Subcutaneous abdominal adipose tissue (tissue), 5 donors: ENCODE results near the gene EML6.

Experiments
- H3K27ac ChIP-seq: one replicate; pipeline ENCODE4 v1.7.0; 2013; ENCODE audit warnings: low read depth, mild to moderate bottlenecking, inconsistent platforms, low read length, moderate library complexity
- H3K27me3 ChIP-seq, 5 donors: one replicate each; pipeline ENCODE4 v1.7.0; 2013; ENCODE audit warnings: low read length in 5 of 5, inconsistent platforms in 1 of 5; ENCODE audit not compliant: control insufficient read depth in 5 of 5, insufficient read depth in 4 of 5
- H3K36me3 ChIP-seq, 5 donors: one replicate each; pipeline ENCODE4 v1.7.0; 2013; ENCODE audit warnings: low read length in 5 of 5; ENCODE audit not compliant: control insufficient read depth in 5 of 5, insufficient read depth in 5 of 5
- H3K4me1 ChIP-seq, 5 donors: one replicate each; pipeline ENCODE4 v1.7.0; 2013; ENCODE audit warnings: low read length in 5 of 5, mild to moderate bottlenecking in 3 of 5, moderate library complexity in 1 of 5; ENCODE audit not compliant: control insufficient read depth in 5 of 5, insufficient read depth in 5 of 5
- H3K4me3 ChIP-seq, 5 donors: one replicate each; pipeline ENCODE4 v1.7.0; 2013; ENCODE audit warnings: low read length in 5 of 5, low read depth in 1 of 5
- H3K9ac ChIP-seq, 5 donors: one replicate each; pipeline ENCODE4 v1.7.0; 2013; ENCODE audit warnings: low read length in 5 of 5, mild to moderate bottlenecking in 4 of 5, moderate library complexity in 3 of 5
- H3K9me3 ChIP-seq, 5 donors: one replicate each; pipeline ENCODE4 v1.7.0; 2013; ENCODE audit warnings: low read length in 5 of 5; ENCODE audit not compliant: control insufficient read depth in 5 of 5
- donor health status: healthy.
- donor health status: healthy.
- donor health status: healthy.
- donor health status: healthy.
- donor health status: healthy.

Gene EML6

DNA sequence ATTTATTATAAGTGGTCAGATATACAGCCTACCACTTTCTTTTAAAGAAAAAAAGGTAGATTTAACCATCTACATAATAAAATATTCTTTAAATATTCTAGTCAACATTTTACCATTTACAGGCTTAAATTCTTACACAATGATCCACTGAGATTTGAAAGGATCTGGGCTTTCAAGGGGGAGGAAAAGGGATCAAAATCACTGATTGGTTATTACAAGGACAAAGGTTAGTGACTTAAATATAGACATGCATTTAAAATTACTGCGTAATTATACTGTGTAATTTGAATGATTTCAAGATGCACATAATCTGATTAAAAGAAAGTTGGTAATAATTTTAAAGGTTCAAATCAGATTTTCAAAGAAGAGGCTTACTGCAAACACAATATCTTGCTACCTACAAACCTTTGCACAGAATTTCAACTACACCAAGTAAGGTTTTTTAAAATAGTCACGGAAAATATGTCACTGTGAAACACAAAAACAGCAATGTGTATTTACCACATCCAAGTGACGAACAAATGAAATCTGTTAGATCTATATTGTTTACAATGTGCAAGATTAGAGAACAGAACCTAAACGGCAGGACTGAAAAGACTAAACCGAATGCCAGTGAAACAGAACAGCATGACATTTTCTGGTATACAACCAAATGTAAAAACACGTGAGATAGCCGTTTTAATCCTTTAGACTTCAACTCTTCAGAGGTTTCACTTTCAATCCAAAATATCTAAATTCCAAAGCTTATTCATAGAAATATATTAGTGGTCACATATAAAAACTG, 286.0 kb downstream of the EML6 start:
- H3K4me3 ChIP-seq, result peak overlapping the region; percentile 63 to 79 (median 70)
- H3K36me3 ChIP-seq, result no peaks in the 10 kb centered on the region
- peak overlapping the region; percentile 20 to 84 (median 56) for H3K9ac ChIP-seq
- H3K27ac ChIP-seq, result peak overlapping the region; percentile 91
- H3K27me3 ChIP-seq, result no peaks in the 10 kb centered on the region
- H3K9me3 ChIP-seq, result no peaks in the 10 kb centered on the region
- peaks cover 6 to 96% (median 94%) of the 10 kb centered on the region in 5 donors for H3K4me1 ChIP-seq

- peak overlapping the region; percentile 63 to 79 (median 70) for H3K4me3 ChIP-seq
- H3K9me3 ChIP-seq, result no peaks in the 10 kb centered on the region
- peak overlapping the region in 4 of 5 donors; percentile 25 to 84 (median 62) for H3K9ac ChIP-seq
- peak overlapping the region; percentile 91 for H3K27ac ChIP-seq
- H3K27me3 ChIP-seq, result no peaks in the 10 kb centered on the region
- no peaks in the 10 kb centered on the region for H3K36me3 ChIP-seq
- H3K4me1 ChIP-seq, result peaks cover 6 to 96% (median 94%) of the 10 kb centered on the region in 5 donors
Measured at GRCh38 chr2:55010149-55010591, 286.7 kb downstream of the EML6 start.

DNA sequence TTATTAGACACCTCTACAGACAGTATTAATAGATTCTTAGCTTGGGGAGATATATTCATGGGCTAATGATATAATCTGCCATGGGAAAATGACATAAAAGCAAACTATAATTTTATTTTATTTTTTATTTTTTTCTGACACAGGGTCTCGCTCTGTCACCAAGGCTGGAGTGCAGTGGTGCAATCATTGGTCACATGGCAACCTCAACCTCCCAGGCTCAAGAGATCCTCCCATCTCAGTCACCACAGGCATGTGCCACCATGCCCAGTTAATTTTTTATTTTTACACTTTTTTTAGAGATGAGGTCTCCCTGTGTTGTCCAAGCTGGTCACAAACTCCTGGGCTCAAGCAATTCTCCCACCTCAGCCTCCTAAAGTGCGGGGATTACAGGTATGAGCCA, 287.5 kb downstream of the EML6 start:
- Histone ChIP-seq H3K9ac (no peak overlapping the region), H3K27me3 (no peaks in the 10 kb centered on the region), H3K4me3 (peak overlapping the region in 1 of 5 donors; percentile 79), H3K4me1 (peaks cover 6 to 96% (median 89%) of the 10 kb centered on the region in 5 donors), H3K9me3 (no peaks in the 10 kb centered on the region), H3K36me3 (no peaks in the 10 kb centered on the region), H3K27ac (peak overlapping the region; percentile 91)

DNA sequence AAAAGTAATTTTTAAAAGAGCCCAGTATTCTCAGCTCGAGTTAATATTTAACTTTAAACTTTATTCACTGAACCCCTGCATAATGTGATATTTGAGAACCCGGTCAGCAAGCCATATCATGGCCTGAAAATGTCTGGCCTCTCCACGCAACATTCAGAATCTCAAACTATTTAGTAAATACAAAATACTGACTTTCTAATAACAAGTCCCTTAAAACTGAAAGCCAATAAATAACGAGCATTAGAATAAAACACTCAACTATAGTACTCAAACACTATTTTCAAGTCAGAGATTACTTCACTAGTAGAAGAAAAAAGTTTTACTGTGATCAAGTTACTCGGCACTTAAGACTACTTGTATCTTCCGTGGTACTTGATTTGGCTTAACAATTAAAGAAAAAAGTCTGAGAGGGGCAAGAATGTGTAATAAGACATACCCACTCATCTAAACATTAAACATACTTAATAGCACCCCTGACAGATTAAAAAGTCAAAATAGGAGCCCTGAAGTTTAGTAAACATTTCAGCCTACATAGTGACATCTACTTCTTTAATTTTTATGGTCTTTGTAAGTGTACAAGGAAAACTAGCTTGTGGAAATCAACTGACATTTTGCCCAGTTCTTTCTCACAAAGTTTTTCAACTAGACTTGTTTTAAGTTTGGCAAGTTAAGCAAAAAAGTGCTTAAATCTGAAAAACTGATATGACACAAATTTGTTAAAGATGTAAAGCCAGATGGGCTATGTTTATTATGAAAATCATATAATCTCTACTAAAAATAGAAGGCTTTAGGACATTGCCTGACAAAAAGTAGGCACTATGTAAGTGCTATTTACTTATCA, 288.6 kb downstream of the EML6 start:
- H3K36me3 ChIP-seq, result no peaks in the 10 kb centered on the region

GRCh38 chr2:55012672-55013484, 289.4 kb downstream of the EML6 start:
- H3K9me3 ChIP-seq, result no peaks in the 10 kb centered on the region
- H3K9ac ChIP-seq, result peak overlapping the region in 3 of 5 donors; percentile 19 to 72 (median 56)
- peak overlapping the region; percentile 79 for H3K27ac ChIP-seq
- no peaks in the 10 kb centered on the region for H3K27me3 ChIP-seq
- H3K4me1 ChIP-seq, result peaks cover 4 to 83% (median 70%) of the 10 kb centered on the region in 5 donors
- no peak overlapping the region for H3K4me3 ChIP-seq
- H3K36me3 ChIP-seq, result peaks cover 0 to 5% (median 0%) of the 10 kb centered on the region in 5 donors

More for the DNA sequence above, 288.6 kb downstream of the EML6 start:
- Histone ChIP-seq H3K4me3 (peak overlapping the region in 1 of 5 donors; percentile 20), H3K27ac (peak overlapping the region; percentile 79), H3K4me1 (peaks cover 5 to 88% (median 78%) of the 10 kb centered on the region in 5 donors), H3K9ac (peak overlapping the region in 3 of 5 donors; percentile 19 to 72 (median 56)), H3K9me3 (no peaks in the 10 kb centered on the region), H3K27me3 (no peaks in the 10 kb centered on the region)

DNA sequence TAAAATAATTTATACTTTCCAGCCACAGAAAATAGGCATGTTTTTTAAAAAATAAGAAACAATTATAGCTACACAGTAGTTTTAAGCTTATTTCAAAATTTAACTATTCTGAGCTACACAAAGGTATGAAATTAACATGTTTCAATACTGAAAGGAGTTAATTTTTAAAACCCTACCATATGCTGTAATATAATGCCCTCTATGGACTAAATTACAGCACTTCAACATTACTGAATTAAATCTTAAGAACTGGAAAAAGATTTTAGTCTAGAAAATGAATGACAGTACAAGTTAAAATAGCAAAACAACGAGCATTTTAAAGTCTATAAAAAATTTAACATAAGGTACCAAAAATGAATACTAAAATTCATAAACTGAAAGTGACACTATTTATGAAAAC, 290.5 kb downstream of the EML6 start:
- no peaks in the 10 kb centered on the region for H3K9me3 ChIP-seq
- no peaks in the 10 kb centered on the region for H3K27me3 ChIP-seq
- H3K4me3 ChIP-seq, result no peak overlapping the region
- H3K36me3 ChIP-seq, result peaks cover 0 to 11% (median 0%) of the 10 kb centered on the region in 5 donors
- peak overlapping the region in 2 of 5 donors; percentile 56 to 72 for H3K9ac ChIP-seq
- H3K4me1 ChIP-seq, result peaks cover 4 to 78% (median 62%) of the 10 kb centered on the region in 5 donors
- H3K27ac ChIP-seq, result peak overlapping the region; percentile 8

- H3K9ac ChIP-seq, result no peak overlapping the region
- H3K27me3 ChIP-seq, result no peaks in the 10 kb centered on the region
- peaks cover 0 to 16% (median 0%) of the 10 kb centered on the region in 5 donors for H3K36me3 ChIP-seq
- H3K27ac ChIP-seq, result peak overlapping the region; percentile 32
- H3K9me3 ChIP-seq, result no peaks in the 10 kb centered on the region
- H3K4me1 ChIP-seq, result peaks cover 0 to 70% (median 49%) of the 10 kb centered on the region in 5 donors
- no peak overlapping the region for H3K4me3 ChIP-seq
Measured at GRCh38 chr2:55014962-55015939, 291.8 kb downstream of the EML6 start.

DNA sequence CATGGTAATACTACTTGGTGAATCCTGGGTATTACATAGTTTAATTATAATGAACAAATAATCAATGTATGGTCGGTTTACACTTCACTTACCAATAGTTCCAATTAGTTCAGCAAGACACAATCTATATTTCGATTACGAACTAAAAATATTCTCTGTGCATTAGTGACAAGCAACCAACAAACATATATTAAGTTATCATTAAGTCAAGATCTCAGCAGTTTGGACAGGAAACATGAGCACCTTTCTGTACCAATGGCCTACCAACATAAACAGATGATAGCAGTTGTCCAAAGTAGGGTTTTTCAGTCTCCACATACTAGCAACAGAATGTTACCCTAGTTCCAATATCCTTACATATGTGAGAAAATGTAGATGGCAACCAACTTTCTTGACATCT, 294.0 kb downstream of the EML6 start:
- peak overlapping the region; percentile 21 for H3K27ac ChIP-seq
- no peaks in the 10 kb centered on the region for H3K27me3 ChIP-seq
- no peak overlapping the region for H3K4me3 ChIP-seq
- no peak overlapping the region for H3K9ac ChIP-seq
- peaks cover 0 to 16% (median 0%) of the 10 kb centered on the region in 5 donors for H3K36me3 ChIP-seq
- H3K4me1 ChIP-seq, result peaks cover 0 to 58% (median 32%) of the 10 kb centered on the region in 5 donors
- no peaks in the 10 kb centered on the region for H3K9me3 ChIP-seq
